GM21825 (cell line): ENCODE measurements around the gene MARCHF9.

Source experiments
- ATAC-seq: cut with Tn5 transposase; IDR thresholded peaks from one replicate; pipeline ENCODE4 v1.9.1; 2021; ENCODE audit warnings: mild to moderate bottlenecking, moderate library complexity; ENCODE audit not compliant: unreplicated experiment

MARCHF9 gene

GRCh38 chr12:57793920-57794319 lies 39.0 kb downstream of the MARCHF9 start:
- no peak for ATAC-seq

- ATAC-seq: no peak
Observed at GRCh38 chr12:57795354-57795753, 40.5 kb downstream of the MARCHF9 start.

GRCh38 chr12:57796996-57797395 lies 42.1 kb downstream of the MARCHF9 start:
- no peak for ATAC-seq

GRCh38 chr12:57797933-57798332 lies 43.0 kb downstream of the MARCHF9 start:
- no peak for ATAC-seq

GRCh38 chr12:57800965-57801364 lies 46.1 kb downstream of the MARCHF9 start:
- ATAC-seq: no peak

GRCh38 chr12:57802607-57803006 lies 47.7 kb downstream of the MARCHF9 start:
- ATAC-seq: no peak

GRCh38 chr12:57803319-57803893 lies 48.5 kb downstream of the MARCHF9 start:
- no peak for ATAC-seq

GRCh38 chr12:57806677-57807076 lies 51.8 kb downstream of the MARCHF9 start:
- no peak for ATAC-seq

- no peak for ATAC-seq
Observed at GRCh38 chr12:57807285-57807684, 52.4 kb downstream of the MARCHF9 start.

GRCh38 chr12:57808351-57808750 lies 53.4 kb downstream of the MARCHF9 start:
- no peak for ATAC-seq

- ATAC-seq: no peak
Observed at GRCh38 chr12:57809425-57809824, 54.5 kb downstream of the MARCHF9 start.
